Measurements from ENCODE around the gene COG5. TPM values are rescaled to one million over a fixed set of nuclear protein-coding genes. Genes with fewer than 3 reads are reported as not detected.

Gene COG5
- total RNA-seq, 1 experiment from 2014 or later, result 28.8 TPM

GRCh38 chr7:107154826-107155225, 408.9 kb downstream of the COG5 start:
- no peak for DNase-seq (ENCODE audit: low read depth, low spot score)
- in situ Hi-C loops (cut with HindIII; ENCODE audit: low pct_unique_long_range_greater_than_20kb, low sequenced_read_pairs), result no loop called here

GRCh38 chr7:107152011-107152410, 411.7 kb downstream of the COG5 start:
- peak; percentile 18 for DNase-seq (ENCODE audit: low read depth, low spot score)

More at GRCh38 chr7:107152011-107152410, 411.7 kb downstream of the COG5 start:
- in situ Hi-C loops (cut with HindIII; ENCODE audit: low pct_unique_long_range_greater_than_20kb, low sequenced_read_pairs), result no loop called here

Small RNAs within 50 kb of the gene (small RNA-seq; reads per million reads assigned to genes)
- gene AC002381.1, result 0 reads per million in 2 experiments
- gene RF01233, result 0 reads per million in 2 experiments

Other genes starting within 250 kb of the COG5 start
- not detected in 2 replicates for gene GPR22, start 93.9 kb downstream of the COG5 start, total RNA-seq (2014; rRNA removed; shearing (Covaris generic))
- 24.8 and 25.6 TPM in 2 replicates for gene DUS4L, start 51 bp upstream of the COG5 start, total RNA-seq (2014; rRNA removed; shearing (Covaris generic))
- 240 and 253 TPM in 2 replicates for gene BCAP29, start 16.3 kb upstream of the COG5 start, total RNA-seq (2014; rRNA removed; shearing (Covaris generic))
- 16.7 and 17.9 TPM in 2 replicates for gene SLC26A4, start 96.9 kb upstream of the COG5 start, total RNA-seq (2014; rRNA removed; shearing (Covaris generic))
- 51.0 and 54.7 TPM in 2 replicates for gene CBLL1, start 180.2 kb upstream of the COG5 start, total RNA-seq (2014; rRNA removed; shearing (Covaris generic))
- not detected in 2 replicates for gene SLC26A3, start 239.3 kb upstream of the COG5 start, total RNA-seq (2014; rRNA removed; shearing (Covaris generic))